GM19099 (cell line): ENCODE results near the gene MPP2.

ENCODE experiments used
- POLR2A ChIP-seq: IDR thresholded peaks from 3 replicates; pipeline ENCODE4 v1.6.1; 2011; ENCODE audit warnings: low read depth; ENCODE audit not compliant: insufficient read length; ENCODE audit errors: extremely low read depth

MPP2 gene

GRCh38 chr17:43852571-43852970, 54.8 kb downstream of the MPP2 start:
- TF ChIP-seq POLR2A: no peak

GRCh38 chr17:43849116-43849515, 58.2 kb downstream of the MPP2 start:
- TF ChIP-seq POLR2A: no peak

GRCh38 chr17:43848601-43849000, 58.7 kb downstream of the MPP2 start:
- TF ChIP-seq POLR2A: no peak

- no peak for TF ChIP-seq POLR2A
Observed at GRCh38 chr17:43846963-43847371, 60.4 kb downstream of the MPP2 start, which contains the start of gene CD300LG. CD300LG (plus strand) TSS chr17:43847176; CDS start chr17:43847217, 41 bp downstream.

- TF ChIP-seq POLR2A: no peak
Observed at GRCh38 chr17:43846221-43846712, 61.1 kb downstream of the MPP2 start.

- no peak for TF ChIP-seq POLR2A
Observed at GRCh38 chr17:43845766-43846165, 61.6 kb downstream of the MPP2 start.

GRCh38 chr17:43844241-43844640, 63.1 kb downstream of the MPP2 start:
- no peak for TF ChIP-seq POLR2A

- TF ChIP-seq POLR2A: no peak
Observed at GRCh38 chr17:43842975-43843325, 64.4 kb downstream of the MPP2 start.

GRCh38 chr17:43841282-43841681, 66.1 kb downstream of the MPP2 start:
- no peak for TF ChIP-seq POLR2A

- TF ChIP-seq POLR2A: no peak
Observed at GRCh38 chr17:43840814-43841213, 66.5 kb downstream of the MPP2 start.

- no peak for TF ChIP-seq POLR2A
Observed at GRCh38 chr17:43839670-43840108, 67.6 kb downstream of the MPP2 start.

GRCh38 chr17:43834106-43834505, 73.2 kb downstream of the MPP2 start:
- TF ChIP-seq POLR2A: no peak

GRCh38 chr17:43832976-43833829, 74.1 kb downstream of the MPP2 start, which contains the start of gene MPP3:
MPP3 (minus strand) TSS chr17:43833146; CDS start chr17:43831906, 1,240 bp downstream.
- no peak for TF ChIP-seq POLR2A

GRCh38 chr17:43832168-43832975, 75.0 kb downstream of the MPP2 start:
- no peak for TF ChIP-seq POLR2A

- TF ChIP-seq POLR2A: no peak
Observed at GRCh38 chr17:43831633-43832032, 75.7 kb downstream of the MPP2 start.
